GM18858 (cell line): ENCODE data around the gene CUEDC1.

Source experiments
- ATAC-seq: cut with Tn5 transposase; IDR thresholded peaks from one replicate; pipeline ENCODE4 v1.9.1; 2021; ENCODE audit not compliant: unreplicated experiment

CUEDC1 gene

GRCh38 chr17:57880086-57880456 is 75.1 kb downstream of the CUEDC1 start:
- ATAC-seq: no peak

DNA sequence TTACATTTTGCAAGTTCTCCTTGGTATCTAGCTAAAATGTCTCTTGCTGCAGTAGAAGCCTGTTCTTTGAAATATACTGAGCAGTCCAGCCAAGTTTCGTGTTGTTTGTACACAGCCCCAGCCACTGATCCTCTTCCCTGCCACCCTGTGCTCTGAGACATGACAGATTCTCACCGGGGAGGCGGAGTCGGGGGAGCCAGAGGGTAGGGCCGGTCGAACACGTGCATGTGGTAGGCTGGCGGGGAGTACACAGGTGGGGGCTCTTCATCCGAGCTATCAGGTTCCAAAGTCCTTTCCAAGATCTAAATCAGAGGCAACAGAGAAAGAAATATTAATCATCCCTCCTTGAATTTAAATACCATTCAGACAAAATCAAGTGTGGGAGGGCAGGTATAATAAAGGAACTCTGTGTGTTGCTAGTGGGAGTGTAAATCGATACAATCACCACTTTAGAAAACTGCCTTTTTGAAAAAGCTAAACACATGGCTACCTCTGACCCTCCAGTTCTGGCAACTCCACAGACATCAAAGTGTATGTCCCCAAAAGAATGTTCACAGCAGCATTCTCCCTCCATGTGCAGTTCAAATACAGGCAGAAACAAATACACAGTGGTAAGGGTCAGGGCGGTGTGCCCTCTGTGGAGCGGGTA is 75.7 kb downstream of the CUEDC1 start:
- no peak for ATAC-seq

DNA sequence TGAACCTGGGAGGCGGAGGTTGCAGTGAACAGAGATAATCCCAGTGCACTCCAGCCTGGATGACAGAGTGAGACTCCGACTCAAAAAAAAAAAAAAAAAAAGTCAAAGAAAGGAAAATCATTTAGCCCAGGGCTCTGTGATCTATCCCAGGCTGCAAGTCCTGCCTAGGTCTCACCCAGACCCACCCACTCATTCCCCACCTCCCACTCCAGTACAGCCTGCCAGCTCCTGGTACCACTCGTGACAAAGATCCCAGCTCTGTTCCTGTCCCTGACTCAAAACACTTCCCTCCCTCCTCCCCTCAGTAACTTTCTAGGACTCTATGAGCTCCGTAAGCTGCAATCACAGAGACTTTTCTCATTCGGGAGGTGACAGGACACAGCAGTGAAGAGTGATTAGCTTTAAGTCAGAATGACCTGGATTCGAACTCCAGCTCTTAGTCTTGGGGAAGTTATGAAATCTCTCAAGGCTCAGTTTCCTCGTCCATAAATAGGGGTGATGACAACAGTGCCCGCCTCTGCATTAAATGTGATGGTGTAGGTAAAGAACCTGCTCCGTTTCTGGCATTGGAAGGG is 77.3 kb downstream of the CUEDC1 start:
- no peak for ATAC-seq

- ATAC-seq: no peak
Observed at GRCh38 chr17:57876866-57877237, 78.4 kb downstream of the CUEDC1 start.

DNA sequence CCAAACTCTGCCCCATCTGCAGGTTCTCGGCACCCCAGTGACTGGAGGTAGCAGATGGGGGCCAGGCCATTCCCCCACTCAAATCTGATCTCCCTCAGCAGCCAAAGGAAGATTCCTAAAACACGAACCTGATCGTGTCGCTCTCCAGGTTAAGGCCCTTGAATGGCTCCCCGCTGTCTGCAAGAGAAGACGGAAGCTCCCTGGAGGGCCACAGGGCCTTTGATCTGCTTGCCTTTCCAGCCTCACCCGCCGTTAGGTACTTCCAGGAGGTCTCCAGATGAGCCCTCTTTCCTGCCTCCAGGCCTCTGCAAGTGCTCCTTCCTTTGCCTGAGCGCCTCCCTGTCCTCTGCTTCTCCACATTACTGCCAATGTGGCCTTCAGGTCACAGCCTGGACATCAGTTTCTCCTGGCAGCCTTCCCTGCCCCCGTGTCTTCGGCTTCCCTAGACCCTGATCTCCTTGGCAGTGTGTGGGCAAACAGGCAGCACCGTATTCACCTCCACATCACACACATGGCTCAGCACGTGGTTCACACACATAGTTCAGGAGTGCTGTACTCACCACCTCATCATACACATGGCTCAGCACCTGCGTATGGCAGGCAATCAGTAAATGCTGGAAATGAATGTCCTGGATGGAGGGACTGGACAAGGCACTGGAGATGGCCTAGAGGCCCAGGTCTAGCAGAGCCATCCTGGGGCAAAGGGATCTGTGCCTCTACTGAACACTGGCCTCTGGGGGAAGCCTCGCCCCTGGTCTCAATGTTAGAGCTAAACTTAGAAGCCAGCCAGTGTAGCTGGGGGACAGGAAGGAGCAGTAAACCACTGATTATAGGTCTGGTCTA is 79.0 kb downstream of the CUEDC1 start:
- no peak for ATAC-seq

DNA sequence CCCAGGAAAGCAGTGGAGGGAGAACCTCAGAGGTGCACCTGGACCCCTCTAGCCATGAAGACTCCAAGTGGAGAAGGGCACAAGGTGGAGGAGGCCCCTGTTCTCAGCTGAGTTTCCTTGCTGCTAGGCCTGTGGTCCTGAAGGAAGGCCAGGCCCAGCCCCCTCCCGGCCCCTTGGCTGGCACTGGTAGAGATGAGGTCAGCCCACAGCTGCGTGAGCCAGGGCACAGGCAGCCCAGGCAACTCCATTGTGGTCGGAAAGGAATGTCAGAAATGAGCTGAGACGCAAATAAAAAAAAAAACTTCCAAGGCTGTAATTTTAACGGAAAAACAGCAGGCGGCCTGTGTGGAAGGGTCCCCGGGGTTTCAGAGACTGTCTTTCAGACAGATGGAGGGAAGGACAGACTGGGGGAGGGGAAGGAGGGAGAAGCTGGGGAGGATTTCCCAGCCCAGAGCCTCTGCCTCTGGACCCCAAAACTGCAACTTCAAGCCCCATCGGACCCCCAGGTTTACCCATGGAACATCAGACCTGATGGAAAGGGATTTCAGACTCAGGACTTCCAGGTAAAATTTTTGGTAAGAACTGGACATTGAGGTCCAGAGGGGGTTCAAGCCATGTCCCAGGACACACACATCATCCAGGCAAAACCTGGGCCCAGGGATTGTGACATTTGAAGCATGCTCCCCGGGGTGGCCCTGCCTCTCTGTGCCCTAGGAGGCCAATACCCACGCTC is 79.8 kb downstream of the CUEDC1 start:
- no peak for ATAC-seq

DNA sequence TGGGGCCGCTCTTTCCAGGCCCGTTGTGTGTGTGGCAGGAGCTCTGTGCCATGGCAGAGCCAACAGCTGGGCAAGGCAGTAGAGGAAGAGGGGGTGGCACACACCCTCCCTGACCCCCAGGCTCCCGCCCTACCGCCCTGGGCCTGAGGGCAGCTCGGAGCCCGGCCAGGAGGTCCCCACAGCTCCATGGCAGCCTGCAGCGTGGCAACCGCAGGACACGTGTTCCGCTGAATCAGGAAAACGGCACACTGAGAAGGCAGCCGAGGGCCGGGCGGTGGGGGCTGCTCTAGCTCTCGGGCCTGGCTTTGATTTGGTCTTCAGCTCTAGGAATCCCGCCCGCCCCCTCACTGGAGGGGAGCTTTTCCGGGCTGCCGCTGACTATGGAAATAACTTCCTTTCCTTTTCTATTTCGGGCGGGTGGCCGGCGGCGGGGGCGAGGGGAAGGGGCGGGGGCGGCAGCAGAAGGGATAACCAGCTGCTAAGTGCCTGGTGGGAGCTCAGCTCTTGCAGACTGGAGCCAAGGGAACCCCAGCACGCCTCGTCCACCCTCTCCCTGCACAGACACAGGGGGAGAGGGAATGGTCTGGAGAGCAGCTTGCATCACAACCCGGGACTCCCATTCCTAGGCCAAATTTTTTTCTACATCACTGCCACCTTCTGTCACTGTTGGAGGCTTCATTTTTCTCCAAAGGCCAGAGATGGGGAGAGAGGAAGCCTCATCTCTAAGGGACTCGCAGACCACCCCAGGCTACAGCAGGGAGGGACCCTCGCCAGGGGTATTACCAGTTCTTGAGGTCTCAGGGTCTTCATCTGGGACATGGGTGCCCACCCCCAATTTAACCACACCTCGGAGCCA is 80.5 kb downstream of the CUEDC1 start:
- no peak for ATAC-seq

GRCh38 chr17:57874058-57874419 is 81.2 kb downstream of the CUEDC1 start:
- no peak for ATAC-seq

- ATAC-seq: no peak
Observed at GRCh38 chr17:57873261-57874057, 81.8 kb downstream of the CUEDC1 start.

DNA sequence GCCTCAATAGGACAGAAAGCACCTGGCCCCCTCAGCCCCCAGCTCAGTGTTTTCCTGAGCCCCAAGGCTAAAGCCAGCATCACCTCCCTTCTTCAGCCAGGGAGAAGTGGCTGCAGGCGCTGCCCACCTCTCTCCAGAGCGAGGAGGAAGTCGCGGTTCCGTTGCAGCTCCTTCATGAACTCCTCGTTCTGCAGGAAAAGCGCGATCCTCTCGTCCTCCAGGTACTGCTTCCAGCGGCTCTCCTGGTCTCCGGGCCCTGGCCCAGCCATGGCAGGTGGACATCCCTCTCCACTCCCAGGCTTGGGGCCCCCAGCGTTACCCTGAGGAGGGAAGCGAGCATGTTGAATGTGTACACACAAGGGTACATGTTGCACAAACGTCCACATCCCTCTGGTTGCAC is 82.7 kb downstream of the CUEDC1 start:
- ATAC-seq: no peak

DNA sequence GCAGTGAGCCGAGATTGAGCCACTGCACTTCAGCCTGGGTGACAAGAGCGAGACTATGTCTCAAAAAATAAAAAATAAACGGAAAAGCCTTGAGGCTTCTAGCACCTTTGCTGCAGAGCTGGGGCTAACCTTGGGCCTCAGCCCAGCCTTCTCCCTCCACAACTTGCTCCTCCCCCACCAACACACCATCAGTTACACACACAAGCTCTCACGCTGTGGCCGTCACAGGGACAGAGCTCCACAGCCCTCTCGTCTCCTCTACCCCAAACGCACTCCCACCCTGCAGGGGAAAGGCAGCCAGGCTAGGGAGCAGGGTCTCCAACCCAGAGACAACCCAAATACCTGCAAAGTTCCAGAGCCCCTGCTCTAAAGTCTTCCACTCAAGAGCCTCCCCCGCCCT is 83.3 kb downstream of the CUEDC1 start:
- no peak for ATAC-seq

GRCh38 chr17:57871155-57871554 is 84.1 kb downstream of the CUEDC1 start:
- ATAC-seq: no peak

- no peak for ATAC-seq
Observed at GRCh38 chr17:57870283-57870635, 85.0 kb downstream of the CUEDC1 start.

GRCh38 chr17:57869617-57870282 is 85.5 kb downstream of the CUEDC1 start:
- no peak for ATAC-seq

DNA sequence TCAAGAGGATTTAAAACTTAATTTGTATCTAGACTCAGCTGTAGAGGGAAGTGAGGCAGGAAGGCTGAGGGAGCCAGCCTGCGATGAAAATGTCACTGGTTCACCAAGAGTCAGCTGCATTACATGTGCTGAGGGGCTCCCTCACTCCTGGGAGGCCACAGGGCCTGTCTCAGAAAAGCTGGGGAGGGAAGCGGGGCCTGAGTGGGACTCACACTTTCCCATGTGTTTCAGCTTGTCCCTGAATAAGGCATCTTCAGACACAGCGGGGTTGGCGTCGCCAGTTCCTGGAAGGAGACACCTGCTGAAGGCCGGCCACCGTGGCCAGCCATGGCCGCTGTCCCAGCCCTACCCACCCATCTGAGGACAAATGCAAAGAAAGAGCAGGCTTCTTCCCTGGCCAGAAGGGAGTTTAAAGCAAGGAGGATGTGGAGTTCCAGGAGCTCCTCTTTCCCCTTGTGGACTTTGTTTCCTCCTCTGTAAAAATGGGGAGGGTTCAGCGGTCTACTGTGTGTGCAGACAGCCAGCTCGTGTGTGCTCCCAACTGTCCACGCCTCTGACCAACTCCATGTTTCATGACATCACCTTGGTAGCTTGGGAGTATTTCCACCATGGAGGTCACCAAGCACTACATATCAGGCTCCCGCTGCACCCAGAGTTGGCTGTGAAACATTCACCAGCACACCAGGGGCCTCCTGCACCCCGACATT is 86.1 kb downstream of the CUEDC1 start:
- ATAC-seq: no peak

DNA sequence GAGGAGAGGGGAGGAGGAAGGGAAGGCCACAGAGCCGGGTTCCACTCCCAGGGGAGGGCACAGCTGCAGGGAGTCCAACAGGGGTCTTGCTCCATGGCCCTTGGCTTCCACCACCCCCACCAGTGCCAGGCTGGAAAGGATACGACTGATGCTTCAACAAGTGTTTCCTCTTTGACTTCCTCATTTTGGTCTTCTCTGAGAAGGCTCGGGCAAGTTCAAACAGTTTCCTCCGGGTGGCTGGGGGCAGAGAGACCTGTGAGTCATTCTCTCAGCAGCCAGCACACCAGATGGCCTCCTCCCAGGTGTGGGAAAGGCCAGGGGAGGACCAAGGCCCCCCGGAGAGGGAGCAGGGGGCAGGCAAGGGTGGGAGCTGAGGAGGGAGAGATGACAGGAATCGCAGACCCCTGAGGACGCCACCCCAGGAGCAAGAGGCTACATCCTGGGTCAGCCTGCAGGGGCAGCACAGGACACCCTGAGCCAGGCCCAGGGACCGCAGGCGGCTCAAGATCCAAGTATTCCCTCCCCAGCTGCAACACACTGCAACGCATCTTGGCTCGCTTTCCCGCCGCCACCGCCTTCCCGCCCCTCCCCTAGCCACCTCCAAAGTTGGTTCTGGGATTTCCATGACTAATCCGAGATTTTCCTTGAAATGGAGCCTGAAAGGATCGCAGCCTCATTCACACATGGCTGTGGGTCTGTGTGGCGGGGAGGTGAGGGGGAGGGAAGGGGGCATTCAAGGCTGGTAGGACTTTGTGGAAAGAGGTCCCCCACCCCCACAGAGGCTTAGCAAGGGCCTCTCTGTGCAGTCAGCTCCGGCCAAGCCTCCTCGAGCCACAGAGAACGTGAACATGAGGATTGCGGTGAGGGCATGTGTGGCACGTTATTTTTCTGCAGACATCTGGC is 87.0 kb downstream of the CUEDC1 start:
- ATAC-seq: peak; percentile 73

GRCh38 chr17:57867126-57867525 is 88.1 kb downstream of the CUEDC1 start:
- ATAC-seq: no peak

- ATAC-seq: no peak
Observed at GRCh38 chr17:57866723-57867122, 88.5 kb downstream of the CUEDC1 start.
